H9 (cell line): ENCODE measurements around the gene ROPN1L. TPM values are rescaled to one million over a fixed set of nuclear protein-coding genes. Genes with fewer than 3 reads are reported as not detected.

Experiments used
- DNase-seq: peaks from one replicate; pipeline ENCODE4 v3.0.0-alpha.2; 2017
- H2AFZ ChIP-seq: one replicate; pipeline ENCODE4 v1.6.1; 2013; ENCODE audit warnings: mild to moderate bottlenecking, low read length, control low read depth, moderate library complexity
- H2AK5ac ChIP-seq: 2 replicates; pipeline ENCODE4 v1.6.1; 2013; ENCODE audit warnings: low read length, control low read depth, mixed read lengths; ENCODE audit not compliant: insufficient read length
- H2BK120ac ChIP-seq: one replicate; pipeline ENCODE4 v1.6.1; 2013; ENCODE audit warnings: low read depth, mild to moderate bottlenecking, low read length, control low read depth, inconsistent platforms; ENCODE audit not compliant: poor library complexity, severe bottlenecking
- H2BK12ac ChIP-seq: 2 replicates; pipeline ENCODE4 v1.6.1; 2013; ENCODE audit warnings: low read length, control low read depth, mixed read lengths, low read depth; ENCODE audit not compliant: insufficient read length
- H2BK15ac ChIP-seq: 2 replicates; pipeline ENCODE4 v1.6.1; 2013; ENCODE audit warnings: low read depth, low read length, control low read depth
- H2BK20ac ChIP-seq: one replicate; pipeline ENCODE4 v1.6.1; 2013; ENCODE audit warnings: low read depth, mild to moderate bottlenecking, low read length, control low read depth, inconsistent platforms; ENCODE audit not compliant: poor library complexity, severe bottlenecking
- H2BK5ac ChIP-seq: 2 replicates; pipeline ENCODE4 v1.6.1; 2013; ENCODE audit warnings: low read length, control low read depth, mixed read lengths; ENCODE audit not compliant: insufficient read length
- H3K14ac ChIP-seq: 2 replicates; pipeline ENCODE4 v1.6.1; 2013; ENCODE audit warnings: low read length, control low read depth; ENCODE audit not compliant: insufficient read depth
- H3K18ac ChIP-seq: 2 replicates; pipeline ENCODE4 v1.6.1; 2013; ENCODE audit warnings: low read depth, mild to moderate bottlenecking, mixed read lengths, low read length, control low read depth; ENCODE audit not compliant: insufficient read length
- H3K23ac ChIP-seq: 2 replicates; pipeline ENCODE4 v1.6.1; 2013; ENCODE audit warnings: low read length, control low read depth, mixed read lengths, low read depth; ENCODE audit not compliant: insufficient read length
- H3K23me2 ChIP-seq: 2 replicates; pipeline ENCODE4 v1.6.1; 2013; ENCODE audit warnings: low read depth, mild to moderate bottlenecking, mixed read lengths, low read length, control low read depth; ENCODE audit not compliant: insufficient read length, poor library complexity, severe bottlenecking
- H3K27ac ChIP-seq: 2 replicates; pipeline ENCODE4 v1.5.1; 2013; ENCODE audit warnings: low read length, control low read depth, mixed read lengths, low read depth; ENCODE audit not compliant: insufficient read length
- H3K27me3 ChIP-seq: 2 replicates; pipeline ENCODE4 v1.6.1; 2013; ENCODE audit warnings: low read length, control low read depth, inconsistent platforms; ENCODE audit not compliant: insufficient read depth
- H3K4ac ChIP-seq: 2 replicates; pipeline ENCODE4 v1.6.1; 2013; ENCODE audit warnings: low read depth, mild to moderate bottlenecking, control low read depth, inconsistent platforms, low read length, moderate library complexity
- H3K4me1 ChIP-seq: 2 replicates; pipeline ENCODE4 v1.6.1; 2013; ENCODE audit warnings: low read length, control low read depth, inconsistent platforms; ENCODE audit not compliant: insufficient read depth
- H3K4me2 ChIP-seq: 2 replicates; pipeline ENCODE4 v1.6.1; 2013; ENCODE audit warnings: low read length, control low read depth, mixed read lengths; ENCODE audit not compliant: insufficient read length, insufficient read depth
- H3K56ac ChIP-seq: 2 replicates; pipeline ENCODE4 v1.6.1; 2013; ENCODE audit warnings: low read depth, mild to moderate bottlenecking, mixed read lengths, low read length, control low read depth; ENCODE audit not compliant: insufficient read length
- H3K79me1 ChIP-seq: 2 replicates; pipeline ENCODE4 v1.6.1; 2013; ENCODE audit warnings: low read depth, mild to moderate bottlenecking, moderate library complexity, low read length, control low read depth, inconsistent platforms; ENCODE audit not compliant: insufficient read depth, poor library complexity, severe bottlenecking
- H3K79me2 ChIP-seq: 2 replicates; pipeline ENCODE4 v1.6.1; 2013; ENCODE audit warnings: low read length, control low read depth, inconsistent platforms; ENCODE audit not compliant: insufficient read depth
- H3K9ac ChIP-seq: 2 replicates; pipeline ENCODE4 v1.6.1; 2013; ENCODE audit warnings: low read length, control low read depth, mixed read lengths; ENCODE audit not compliant: insufficient read length; ENCODE audit errors: extremely low read depth
- H3K9me3 ChIP-seq: one replicate; pipeline ENCODE4 v1.6.1; 2013; ENCODE audit warnings: low read depth, low read length, inconsistent platforms; ENCODE audit not compliant: control insufficient read depth
- H3T11ph ChIP-seq: one replicate; pipeline ENCODE4 v1.6.1; 2013; ENCODE audit warnings: mild to moderate bottlenecking, low read length, control low read depth, inconsistent platforms
- H4K20me1 ChIP-seq: one replicate; pipeline ENCODE4 v1.6.1; 2013; ENCODE audit not compliant: control insufficient read depth, insufficient read length, insufficient read depth
- H4K5ac ChIP-seq: 2 replicates; pipeline ENCODE4 v1.6.1; 2013; ENCODE audit warnings: low read depth, mild to moderate bottlenecking, mixed read lengths, low read length, control low read depth; ENCODE audit not compliant: insufficient read length
- H4K8ac ChIP-seq: replicated peaks from 2 replicates; pipeline ENCODE4 v1.6.1; 2013; ENCODE audit warnings: low read length, control low read depth, mixed read lengths, low read depth; ENCODE audit not compliant: insufficient read length
- H4K91ac ChIP-seq: 2 replicates; pipeline ENCODE4 v1.6.1; 2013; ENCODE audit warnings: low read depth, mild to moderate bottlenecking, moderate library complexity, mixed read lengths, low read length, control low read depth; ENCODE audit not compliant: insufficient read length
- H3K27ac Mint-ChIP-seq, 3 experiments: 2 replicates in 2 of 3; 3 replicates in 1 of 3; pipeline ENCODE4 v1.8.0; 2020 to 2021; ENCODE audit warnings: mixed read lengths in 3 of 3, mild to moderate bottlenecking in 1 of 3, moderate library complexity in 1 of 3
- H3K27me3 Mint-ChIP-seq: 2 replicates; pipeline ENCODE4 v1.8.0; 2021; ENCODE audit warnings: low read depth, mild to moderate bottlenecking, moderate library complexity, mixed read lengths
- H3K36me3 Mint-ChIP-seq, 3 experiments: 2 replicates in 2 of 3; 3 replicates in 1 of 3; pipeline ENCODE4 v1.8.0; 2020 to 2021; ENCODE audit warnings: low read depth in 3 of 3, mixed read lengths in 3 of 3; ENCODE audit not compliant: insufficient read depth in 1 of 3
- H3K4me1 Mint-ChIP-seq, 2 experiments: 2 replicates each; pipeline ENCODE4 v1.8.0; 2020; ENCODE audit warnings: mixed read lengths in 2 of 2
- H3K4me3 Mint-ChIP-seq, 2 experiments: 2 replicates in 1 of 2; 3 replicates in 1 of 2; pipeline ENCODE4 v1.8.0; 2020 to 2021; ENCODE audit warnings: mild to moderate bottlenecking in 2 of 2, mixed read lengths in 2 of 2, moderate library complexity in 1 of 2
- H3K9me3 Mint-ChIP-seq, 2 experiments: 2 replicates in 1 of 2; 3 replicates in 1 of 2; pipeline ENCODE4 v1.8.0; 2020; ENCODE audit warnings: mild to moderate bottlenecking in 2 of 2, mixed read lengths in 2 of 2, moderate library complexity in 1 of 2
- WGBS: extraction: QIAGEN DNeasy Blood & Tissue Kit; methylation state at CpG from one replicate; pipeline ENCODE4 v1.1.7; 2013; ENCODE audit warnings: missing lambda C conversion rate, low lambda C conversion rate, mixed read lengths; ENCODE audit not compliant: insufficient read length; ENCODE audit errors: extremely low coverage; 5-methylcytosine and 5-hydroxymethylcytosine counted together
- total RNA-seq: library from RNA; stranded (reverse); gene quantifications from 2 replicates; pipeline ENCODE4 v1.2.1, GENCODE V29; 2021
- TF ChIP-seq, protein P1 (sequence below): fragments of 200-600 bp; sonication (generic); conservative IDR thresholded peaks from 3 replicates; pipeline ENCODE4 v1.8.0; 2021; ENCODE audit warnings: antibody characterized with exemption, mild to moderate bottlenecking

Gene ROPN1L
- total RNA-seq, 1 experiment from 2014 or later: 0.37 TPM

DNA sequence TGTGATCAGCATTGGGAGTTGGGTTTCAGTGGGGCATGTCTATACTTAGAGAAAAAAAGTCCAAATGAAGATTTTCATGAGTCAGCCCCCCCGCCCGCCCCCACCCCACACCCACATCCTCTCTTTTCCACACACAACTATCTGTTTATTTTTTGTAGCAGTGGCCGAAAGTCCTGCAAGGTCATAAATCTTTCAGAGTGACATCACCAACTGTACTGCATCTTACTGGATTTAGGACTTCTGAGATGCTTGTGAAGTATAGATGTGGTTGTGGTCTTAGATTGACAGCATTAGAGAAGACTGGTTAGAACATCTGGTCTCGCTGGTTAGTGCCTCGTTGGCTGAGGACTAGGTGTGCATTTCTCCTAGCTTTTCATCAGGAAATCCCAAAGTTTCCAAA lies 7.3 kb upstream of the ROPN1L start:
- no peak overlapping the region for H3T11ph ChIP-seq
- H3K27me3 ChIP-seq: no peaks in the 10 kb centered on the region
- no peak overlapping the region for H2BK120ac ChIP-seq
- H3K4me2 ChIP-seq: no peak overlapping the region
- no peaks in the 10 kb centered on the region for H3K79me1 ChIP-seq
- no peak overlapping the region for H3K56ac ChIP-seq
- H2BK12ac ChIP-seq: no peak overlapping the region
- no peak overlapping the region for H2BK15ac ChIP-seq
- no peak for DNase-seq
- H2AFZ ChIP-seq: no peak overlapping the region
- no peak overlapping the region for H3K27ac ChIP-seq
- no CpG with 5 or more reads among the region's 5 CpGs for WGBS
- no peaks in the 10 kb centered on the region for H3K79me2 ChIP-seq
- H3K9ac ChIP-seq: no peak overlapping the region
- H3K27ac Mint-ChIP-seq: no peak overlapping the region
- H3K4me3 Mint-ChIP-seq: no peak overlapping the region
- peaks cover 9 to 50% (median 41%) of the 10 kb centered on the region in 3 experiments; a peak in 6 of 7 replicates for H3K36me3 Mint-ChIP-seq
- H4K8ac ChIP-seq: no peak overlapping the region
- TF ChIP-seq, protein P1, sequence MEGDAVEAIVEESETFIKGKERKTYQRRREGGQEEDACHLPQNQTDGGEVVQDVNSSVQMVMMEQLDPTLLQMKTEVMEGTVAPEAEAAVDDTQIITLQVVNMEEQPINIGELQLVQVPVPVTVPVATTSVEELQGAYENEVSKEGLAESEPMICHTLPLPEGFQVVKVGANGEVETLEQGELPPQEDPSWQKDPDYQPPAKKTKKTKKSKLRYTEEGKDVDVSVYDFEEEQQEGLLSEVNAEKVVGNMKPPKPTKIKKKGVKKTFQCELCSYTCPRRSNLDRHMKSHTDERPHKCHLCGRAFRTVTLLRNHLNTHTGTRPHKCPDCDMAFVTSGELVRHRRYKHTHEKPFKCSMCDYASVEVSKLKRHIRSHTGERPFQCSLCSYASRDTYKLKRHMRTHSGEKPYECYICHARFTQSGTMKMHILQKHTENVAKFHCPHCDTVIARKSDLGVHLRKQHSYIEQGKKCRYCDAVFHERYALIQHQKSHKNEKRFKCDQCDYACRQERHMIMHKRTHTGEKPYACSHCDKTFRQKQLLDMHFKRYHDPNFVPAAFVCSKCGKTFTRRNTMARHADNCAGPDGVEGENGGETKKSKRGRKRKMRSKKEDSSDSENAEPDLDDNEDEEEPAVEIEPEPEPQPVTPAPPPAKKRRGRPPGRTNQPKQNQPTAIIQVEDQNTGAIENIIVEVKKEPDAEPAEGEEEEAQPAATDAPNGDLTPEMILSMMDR: no peak
- no peaks in the 10 kb centered on the region for H3K4me1 Mint-ChIP-seq
- no peaks in the 10 kb centered on the region for H4K20me1 ChIP-seq
- H3K4me1 ChIP-seq: no peaks in the 10 kb centered on the region
- H3K23me2 ChIP-seq: no peaks in the 10 kb centered on the region
- no peak overlapping the region for H3K18ac ChIP-seq
- H3K4ac ChIP-seq: no peak overlapping the region
- no peak overlapping the region for H4K5ac ChIP-seq
- no peak overlapping the region for H3K23ac ChIP-seq
- H2BK5ac ChIP-seq: no peak overlapping the region
- H2BK20ac ChIP-seq: no peak overlapping the region
- no peaks in the 10 kb centered on the region for H3K9me3 Mint-ChIP-seq
- no peaks in the 10 kb centered on the region for H3K27me3 Mint-ChIP-seq
- H3K14ac ChIP-seq: no peak overlapping the region
- no peak overlapping the region for H2AK5ac ChIP-seq
- H3K9me3 ChIP-seq: no peaks in the 10 kb centered on the region
- H4K91ac ChIP-seq: no peak overlapping the region
